Activated CD4-positive, CD25-positive, alpha-beta regulatory T cell (primary cell): ENCODE measurements around the gene LHFPL2.

ENCODE experiments used
- DNase-seq, 4 experiments: peaks; one replicate each; lab custom pipeline; 2025; lab: John Stamatoyannopoulos, UW

LHFPL2 gene

GRCh38 chr5:78503958-78504653 is 144.5 kb downstream of the LHFPL2 start:
- no peak for DNase-seq

GRCh38 chr5:78501411-78502352 is 146.9 kb downstream of the LHFPL2 start:
- no peak for DNase-seq

- no peak for DNase-seq
These were observed 147.7 kb downstream of the LHFPL2 start for GRCh38 chr5:78500871-78501270.

- DNase-seq, result no peak
These were observed 148.5 kb downstream of the LHFPL2 start for GRCh38 chr5:78500028-78500427.

GRCh38 chr5:78499485-78499884 is 149.1 kb downstream of the LHFPL2 start:
- no peak for DNase-seq

- no peak for DNase-seq
These were observed 150.7 kb downstream of the LHFPL2 start for GRCh38 chr5:78497573-78498533.

GRCh38 chr5:78496373-78496772 is 152.2 kb downstream of the LHFPL2 start:
- DNase-seq, result no peak

- DNase-seq, result no peak
These were observed 152.8 kb downstream of the LHFPL2 start for GRCh38 chr5:78495800-78496199.

- no peak for DNase-seq
These were observed 155.9 kb downstream of the LHFPL2 start for GRCh38 chr5:78492650-78493049.

GRCh38 chr5:78492224-78492623 is 156.3 kb downstream of the LHFPL2 start:
- no peak for DNase-seq

GRCh38 chr5:78490709-78491485 is 157.7 kb downstream of the LHFPL2 start:
- DNase-seq, result no peak

- DNase-seq, result no peak
These were observed 160.7 kb downstream of the LHFPL2 start for GRCh38 chr5:78487846-78488245.

GRCh38 chr5:78486218-78486617 is 162.4 kb downstream of the LHFPL2 start:
- DNase-seq, result no peak

- no peak for DNase-seq
These were observed 164.6 kb downstream of the LHFPL2 start for GRCh38 chr5:78483809-78484521.

GRCh38 chr5:78482948-78483347 is 165.6 kb downstream of the LHFPL2 start:
- no peak for DNase-seq

- DNase-seq, result no peak
These were observed 171.8 kb downstream of the LHFPL2 start for GRCh38 chr5:78476795-78477194.

GRCh38 chr5:78475370-78475769 is 173.2 kb downstream of the LHFPL2 start:
- DNase-seq, result no peak

- DNase-seq, result no peak
These were observed 174.8 kb downstream of the LHFPL2 start for GRCh38 chr5:78473751-78474150.

GRCh38 chr5:78472469-78473106 is 176.0 kb downstream of the LHFPL2 start:
- no peak for DNase-seq

- no peak for DNase-seq
These were observed 176.7 kb downstream of the LHFPL2 start for GRCh38 chr5:78471896-78472295.
